Stimulated activated CD4-positive, alpha-beta T cell treated with anti-CD3 and anti-CD28 coated beads, TNF-alpha, amount 100 ng/mL, for 1 hour (primary cell): ENCODE results near the gene BOD1L1.

ENCODE experiments used
- DNase-seq, 3 donors: peaks; one replicate each; pipeline ENCODE4 v3.0.0-alpha.2; 2020; ENCODE audit warnings: low read depth in 3 of 3, low spot score in 1 of 3

BOD1L1 gene

DNA sequence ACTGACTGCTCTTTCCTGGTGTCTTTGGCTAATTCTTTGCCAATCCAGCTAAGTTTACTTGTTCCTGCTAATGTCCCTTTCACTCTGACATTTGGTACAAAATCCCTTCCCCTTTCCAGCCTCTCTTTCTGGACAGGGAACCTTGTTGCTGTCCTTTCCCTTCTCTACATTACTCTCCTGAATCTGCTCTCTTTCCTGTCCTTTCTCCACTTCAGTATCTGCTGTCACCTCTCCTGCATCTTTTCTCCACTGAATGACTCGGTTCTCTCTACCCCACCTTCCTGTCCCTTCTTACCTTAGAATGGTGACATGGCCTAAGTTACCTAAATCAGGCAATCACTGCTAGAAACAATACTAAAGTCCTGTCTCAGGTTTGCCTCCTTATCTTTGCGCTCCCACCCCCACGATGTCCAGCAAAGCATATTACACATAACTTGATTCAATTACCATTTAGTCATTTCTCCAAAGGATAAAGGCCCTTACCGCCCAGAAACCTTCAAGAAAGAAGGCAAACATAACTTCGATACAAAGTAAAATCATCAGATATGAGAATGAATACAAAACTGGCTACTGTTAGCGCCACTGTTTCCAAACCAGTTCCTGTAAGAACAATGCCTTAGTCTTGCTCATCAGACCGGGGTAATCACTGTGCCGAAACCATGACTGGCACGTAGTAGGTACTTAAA, 890 bp downstream of the BOD1L1 start:
- DNase-seq = no peak

DNA sequence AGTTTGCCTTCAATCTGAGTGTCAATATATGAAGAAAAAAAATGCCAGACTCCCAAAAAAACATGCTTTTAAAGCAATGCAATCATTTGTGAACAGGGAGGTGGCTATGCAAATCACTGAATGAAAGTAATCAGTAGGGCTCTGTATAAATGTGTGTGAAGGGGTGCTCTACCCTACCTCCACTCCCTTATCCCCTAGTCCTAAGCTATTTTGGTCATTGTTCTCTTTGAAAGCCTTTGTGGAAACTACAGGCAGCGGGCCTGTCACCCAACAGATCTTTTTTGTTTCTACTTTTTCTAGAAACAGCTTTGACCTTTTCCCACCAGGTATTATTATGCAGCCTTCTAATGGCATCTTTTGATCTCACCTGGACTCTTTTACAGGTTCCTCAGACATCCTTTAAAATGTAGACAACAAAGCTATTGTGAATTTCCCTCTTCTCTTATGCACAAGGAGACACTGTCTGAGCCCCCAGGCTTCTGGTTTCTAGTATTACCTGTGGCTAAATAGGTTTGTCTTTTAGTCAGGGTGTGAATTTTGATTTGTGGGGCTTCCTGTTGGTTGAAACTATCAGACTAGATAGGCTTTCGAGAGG, 9.2 kb downstream of the BOD1L1 start:
- no peak for DNase-seq

- no peak for DNase-seq
These were observed 9.7 kb downstream of the BOD1L1 start for GRCh38 chr4:13617801-13618200.

DNA sequence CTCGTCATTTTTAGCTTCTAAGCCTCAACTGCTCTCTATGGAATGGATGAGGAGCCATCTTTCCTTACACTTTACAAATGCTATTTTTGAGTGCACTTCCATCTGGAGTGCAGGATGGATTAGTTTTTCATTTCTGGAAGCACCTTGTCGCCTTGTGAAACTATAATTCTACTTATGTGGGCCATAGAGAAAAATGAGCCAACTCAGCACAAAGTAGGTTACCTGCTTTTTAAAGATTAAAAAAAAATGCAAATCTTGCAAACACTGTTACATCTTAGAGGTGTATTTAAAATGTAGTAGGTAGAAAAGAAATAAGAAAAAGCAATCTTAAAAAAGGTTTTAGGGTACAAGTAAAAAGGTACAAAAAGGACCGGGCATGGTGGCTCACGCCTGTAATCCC, 10.9 kb downstream of the BOD1L1 start:
- DNase-seq = no peak

DNA sequence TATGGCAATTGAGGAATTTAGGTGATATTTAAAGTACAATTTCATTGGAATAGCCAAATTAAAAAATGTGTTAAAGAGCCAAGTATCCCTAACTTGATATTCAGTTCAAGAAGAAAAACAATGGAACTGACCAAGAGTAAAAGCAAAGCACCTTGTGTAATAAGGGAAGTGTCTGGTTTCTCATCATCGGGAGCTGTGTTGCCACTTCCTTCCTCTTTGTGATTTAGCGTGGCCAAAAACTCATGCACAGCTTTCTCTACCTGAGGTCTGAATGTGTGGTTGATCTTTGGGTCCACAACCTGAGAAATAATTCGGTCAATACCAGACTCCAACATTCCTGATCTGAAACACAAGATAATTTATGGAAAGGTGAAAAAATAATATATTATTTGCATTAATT, 12.4 kb downstream of the BOD1L1 start:
- DNase-seq = no peak

DNA sequence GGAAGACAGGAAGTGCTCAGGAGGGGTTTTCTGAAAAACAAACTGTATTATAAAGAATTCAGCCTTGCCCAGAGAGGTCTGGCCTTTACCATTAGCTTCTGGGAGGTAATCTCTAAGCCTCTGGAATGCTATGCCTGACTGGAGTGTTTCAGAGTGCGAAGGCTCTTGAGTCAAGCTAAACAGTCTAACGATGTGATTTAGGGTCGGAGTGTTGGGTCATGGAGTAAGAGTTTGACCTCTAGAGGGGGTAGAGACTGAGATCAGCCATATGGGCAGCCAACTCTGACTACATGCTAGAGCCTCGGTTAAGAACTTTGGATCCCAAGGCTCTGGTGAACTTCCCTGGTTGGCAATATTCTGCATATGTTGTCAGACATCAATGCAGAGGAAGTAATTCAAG, 15.0 kb downstream of the BOD1L1 start:
- DNase-seq = no peak

DNA sequence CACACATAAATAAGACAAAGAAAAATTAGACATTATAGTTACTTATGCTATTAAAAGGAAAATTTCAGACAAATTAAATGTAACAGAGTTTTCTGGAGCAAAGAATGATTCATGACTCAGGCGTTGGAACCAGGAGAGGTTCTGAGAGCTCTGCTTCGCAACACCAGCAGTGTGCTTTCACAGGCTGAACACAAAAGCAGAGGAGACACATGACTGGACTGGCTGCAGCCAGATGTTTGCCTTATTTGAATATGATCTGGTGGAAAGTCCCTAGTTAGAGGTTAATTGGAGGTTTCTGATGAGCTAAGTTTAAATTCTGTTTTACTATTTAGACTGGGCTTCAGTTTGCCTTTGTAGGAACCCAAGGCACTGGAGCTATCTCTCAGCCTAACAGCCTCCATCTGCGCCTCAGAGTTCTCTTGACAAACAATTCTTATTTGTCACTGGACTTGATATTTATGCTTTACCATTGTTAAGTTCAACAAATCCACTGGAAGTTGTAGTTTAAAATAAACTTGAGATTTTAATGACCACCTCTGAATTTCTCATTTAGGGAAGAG, 16.2 kb downstream of the BOD1L1 start:
- DNase-seq = no peak

DNA sequence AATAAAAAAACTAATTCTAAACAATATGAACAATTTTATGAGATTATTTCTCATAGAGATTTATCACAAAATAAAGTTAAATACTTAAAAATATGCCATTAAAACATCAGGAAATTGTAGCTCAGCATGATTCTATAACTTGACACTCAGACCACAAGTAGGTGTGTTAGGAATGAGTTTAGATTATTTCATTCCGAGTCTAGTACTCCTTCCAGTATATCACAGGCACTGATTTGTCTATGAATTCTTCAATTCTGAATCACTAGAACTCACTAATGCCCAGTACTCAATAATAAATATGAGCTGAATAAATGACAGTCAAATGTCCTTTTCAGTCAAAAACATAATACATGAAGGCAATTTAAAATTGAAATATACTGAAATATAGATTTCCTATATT, 22.2 kb downstream of the BOD1L1 start:
- no peak for DNase-seq

DNA sequence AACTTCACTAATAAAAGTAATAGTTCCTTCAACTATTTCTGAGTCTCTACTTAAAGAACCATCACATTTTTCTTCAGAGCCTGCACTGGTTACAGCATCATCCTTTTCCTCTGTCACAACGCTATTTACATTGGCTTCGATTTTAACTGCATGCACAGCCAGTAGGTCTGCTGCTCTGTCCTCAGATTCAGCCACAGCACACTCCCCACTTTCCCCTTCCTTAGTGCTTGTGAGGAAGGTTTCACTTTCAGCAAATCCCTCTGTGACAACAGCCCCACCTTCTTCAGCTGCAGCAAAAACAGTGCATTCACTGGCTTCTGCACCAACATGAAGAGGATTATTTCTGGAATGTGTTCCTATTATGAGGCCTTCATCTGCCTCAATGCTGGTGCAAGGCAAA, 25.7 kb downstream of the BOD1L1 start:
- no peak for DNase-seq

- DNase-seq = no peak
These were observed 26.5 kb downstream of the BOD1L1 start for GRCh38 chr4:13601048-13601447.

DNA sequence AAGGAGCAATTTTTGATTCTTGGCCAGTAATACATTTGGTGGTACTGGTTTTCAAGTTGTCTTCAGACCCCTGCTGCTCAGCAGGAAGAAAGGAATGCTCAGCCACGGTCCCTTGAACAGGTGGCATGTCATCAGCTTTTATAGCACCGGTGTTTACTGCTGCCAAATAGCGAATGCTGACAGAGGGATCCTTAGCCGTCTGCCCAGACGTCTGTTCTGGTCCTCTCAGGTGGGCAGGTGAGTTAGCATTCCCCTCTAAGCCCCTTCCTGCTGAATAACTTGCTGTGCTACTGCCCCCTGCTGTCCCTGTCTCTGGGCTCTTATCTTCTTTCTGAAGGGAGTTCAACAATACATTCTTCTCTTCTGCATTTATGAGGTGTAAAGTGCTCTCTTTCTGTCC, 28.4 kb downstream of the BOD1L1 start:
- DNase-seq = no peak

DNA sequence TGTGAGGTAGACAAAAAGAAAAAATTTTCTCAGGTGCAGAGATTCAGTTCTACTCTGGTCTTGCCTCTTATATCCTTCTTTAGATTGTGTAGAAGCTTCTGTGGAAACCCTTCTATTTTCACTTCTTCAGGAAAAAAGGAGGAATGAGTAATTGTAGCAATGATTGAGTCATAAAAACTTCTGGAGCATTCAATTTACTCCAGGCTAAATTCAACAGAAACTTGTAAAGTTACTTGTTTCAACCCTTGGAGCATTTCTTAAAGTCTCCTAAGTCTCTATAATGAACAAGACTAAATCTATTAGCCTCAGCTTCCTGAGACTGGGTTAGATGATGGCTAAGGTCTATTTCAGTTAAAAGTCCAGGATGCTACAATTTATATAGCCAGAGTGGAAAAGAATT, 29.9 kb downstream of the BOD1L1 start:
- no peak for DNase-seq

GRCh38 chr4:13597141-13597540, 30.4 kb downstream of the BOD1L1 start:
- no peak for DNase-seq

DNA sequence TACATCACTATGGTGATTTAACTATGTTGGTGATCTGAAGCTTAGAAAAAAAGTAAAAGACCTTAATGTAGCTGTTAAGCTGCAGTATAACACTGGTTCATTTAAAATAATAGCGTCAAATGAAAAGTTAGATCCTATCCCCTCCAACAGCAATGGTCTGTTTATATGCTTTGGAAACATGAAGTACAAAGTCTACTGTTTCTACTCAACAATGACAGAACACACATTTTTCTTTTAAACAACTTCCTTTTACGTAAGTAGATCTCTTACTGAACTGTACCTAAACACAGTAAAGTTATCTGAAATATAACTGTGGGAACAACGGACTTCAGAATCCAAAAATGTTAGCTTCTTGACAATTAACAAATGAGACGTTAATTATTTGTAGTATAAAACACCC, 35.3 kb downstream of the BOD1L1 start:
- DNase-seq = no peak

GRCh38 chr4:13590766-13591165, 36.8 kb downstream of the BOD1L1 start:
- no peak for DNase-seq

GRCh38 chr4:13588954-13589353, 38.6 kb downstream of the BOD1L1 start:
- DNase-seq = no peak

- DNase-seq = no peak
These were observed 43.0 kb downstream of the BOD1L1 start for GRCh38 chr4:13584481-13584880.

GRCh38 chr4:13580036-13580435, 47.5 kb downstream of the BOD1L1 start:
- DNase-seq = no peak

- no peak for DNase-seq
These were observed 49.9 kb downstream of the BOD1L1 start for GRCh38 chr4:13577660-13578059.

DNA sequence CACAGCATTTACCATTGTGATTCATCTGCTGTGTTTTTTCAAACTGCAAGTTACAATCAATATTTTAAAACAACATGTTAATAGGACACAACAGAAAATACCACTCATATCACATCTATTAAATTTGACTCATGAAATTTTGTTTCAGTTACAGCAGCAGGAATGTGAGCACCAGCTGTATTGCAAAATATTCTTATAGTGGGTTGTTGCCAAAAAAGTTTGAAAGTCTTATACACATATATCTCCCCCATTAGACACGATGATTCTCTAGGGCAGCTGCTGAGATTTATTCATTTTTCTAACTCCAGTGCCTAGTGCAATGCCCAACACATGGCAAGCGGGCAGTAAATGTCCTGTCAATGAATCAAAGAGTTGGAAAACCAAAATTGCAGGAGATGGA, 56.6 kb downstream of the BOD1L1 start:
- no peak for DNase-seq

- DNase-seq = no peak
These were observed 60.4 kb downstream of the BOD1L1 start for GRCh38 chr4:13567125-13567524.

DNA sequence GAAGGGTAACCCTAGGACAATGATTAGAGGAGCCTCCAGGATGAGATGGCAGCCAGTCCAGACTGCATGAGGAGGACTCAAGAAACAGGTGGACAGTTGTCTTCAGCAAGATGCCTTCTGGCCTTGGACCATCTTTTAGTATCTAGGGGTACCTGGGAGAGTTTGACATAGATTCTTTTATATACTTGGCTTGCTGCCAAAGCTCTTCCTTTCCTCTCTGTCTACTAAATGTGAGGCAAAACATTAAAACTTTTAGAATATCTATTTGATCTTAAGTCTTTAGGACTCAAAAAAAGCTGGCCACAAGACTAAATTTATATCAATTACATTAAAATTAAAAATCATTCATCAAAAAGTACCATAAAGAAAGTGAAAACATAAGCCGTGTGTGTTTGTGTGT, 64.6 kb downstream of the BOD1L1 start:
- no peak for DNase-seq

DNA sequence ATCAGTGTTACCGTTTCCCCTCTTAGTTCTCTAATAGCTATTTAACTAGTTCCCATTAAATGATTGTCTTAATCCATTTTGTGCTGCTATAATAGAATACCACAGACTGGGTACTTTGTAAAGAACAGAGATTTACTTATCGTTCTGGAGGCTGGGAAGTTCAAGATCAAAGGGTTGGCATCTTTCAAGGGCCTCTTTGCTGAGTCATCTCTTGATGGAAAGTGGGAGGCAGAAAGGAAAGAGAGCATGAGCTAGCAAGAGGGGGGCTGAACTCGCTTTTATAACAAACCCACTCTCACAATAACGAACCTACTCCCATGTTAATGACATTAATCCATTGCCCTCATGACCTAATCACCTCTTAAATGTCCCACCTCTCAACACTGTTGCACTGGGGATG, 65.9 kb downstream of the BOD1L1 start:
- DNase-seq = no peak
